Activated CD4-positive, alpha-beta T cell treated with anti-CD3 and anti-CD28 coated beads, Interleukin-2, amount 50 U/mL, for 1 hour (primary cell): ENCODE data around the gene CACNA2D1.

ENCODE experiments used
- DNase-seq: peaks from one replicate; pipeline ENCODE4 v3.0.0-alpha.2; 2020

The CACNA2D1 gene

DNA sequence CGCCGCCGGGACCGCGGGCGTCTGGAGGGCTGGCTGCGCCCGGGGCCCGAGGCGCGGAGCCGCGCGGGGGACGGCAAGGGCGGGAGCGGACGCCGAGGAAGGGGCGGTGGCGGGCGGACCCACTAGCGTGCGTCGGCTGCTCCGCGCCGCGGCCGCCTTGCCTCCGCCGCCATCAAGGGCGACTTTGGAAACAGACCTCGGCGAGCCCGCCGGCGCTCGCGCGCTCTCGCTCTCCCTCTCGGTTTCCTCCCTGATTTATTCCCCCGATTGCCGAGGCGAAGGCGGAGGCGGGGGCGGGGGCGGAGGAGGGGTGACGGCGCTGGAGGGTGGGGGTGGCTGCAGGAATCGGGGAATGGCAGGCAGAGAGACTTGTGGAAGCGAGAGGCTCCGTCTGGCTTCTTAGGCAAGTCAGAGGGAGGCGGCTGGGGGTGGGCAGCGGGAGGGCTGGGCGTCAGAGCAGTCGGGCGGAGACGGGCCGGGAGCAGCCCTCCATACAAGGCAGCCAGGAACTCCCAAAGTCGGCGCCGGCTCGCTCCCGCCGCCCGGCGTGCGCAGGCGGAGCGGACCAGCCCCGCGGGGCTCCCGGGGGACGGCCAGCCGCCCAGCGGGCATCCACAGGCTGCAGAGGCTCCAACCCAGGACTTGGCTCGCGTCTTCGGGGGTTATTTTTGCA, at the start of gene CACNA2D1:
Gene CACNA2D1, minus strand, starts transcription at position 231 of the 673 bp plus-strand sequence.
- DNase-seq = no peak

DNA sequence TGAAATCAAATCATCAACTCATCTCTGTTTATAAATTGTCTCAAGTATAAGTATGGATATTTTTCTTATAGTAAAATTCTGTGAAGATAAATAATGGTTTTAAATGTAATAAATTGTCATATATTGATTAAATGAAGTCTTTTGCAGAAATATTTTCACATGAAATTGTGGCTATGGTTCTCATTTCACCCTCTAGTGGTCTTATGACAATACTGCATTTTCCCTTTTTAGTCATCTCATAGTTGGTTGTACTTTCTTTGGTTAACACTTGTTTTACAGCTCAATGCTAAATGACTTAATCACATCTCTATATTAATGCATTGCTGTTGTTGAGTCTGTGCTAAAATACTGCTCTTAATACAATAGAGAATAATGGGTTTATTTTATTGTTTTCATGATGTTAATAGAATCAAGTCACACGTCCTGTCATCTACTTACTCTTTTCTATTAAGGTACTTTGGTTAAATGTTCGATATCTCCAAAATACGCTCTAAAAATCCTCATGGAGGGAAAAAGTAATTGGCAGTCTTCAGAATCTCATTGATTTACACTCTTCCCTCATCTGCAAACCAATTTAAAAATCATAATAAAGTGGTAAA, 38.0 kb upstream of the CACNA2D1 start:
- DNase-seq = no peak

- no peak for DNase-seq
These were observed 34.3 kb upstream of the CACNA2D1 start for GRCh38 chr7:82477733-82478515.

GRCh38 chr7:82472966-82473365, 29.4 kb upstream of the CACNA2D1 start:
- no peak for DNase-seq

- no peak for DNase-seq
These were observed 27.9 kb upstream of the CACNA2D1 start for GRCh38 chr7:82471351-82472020.

DNA sequence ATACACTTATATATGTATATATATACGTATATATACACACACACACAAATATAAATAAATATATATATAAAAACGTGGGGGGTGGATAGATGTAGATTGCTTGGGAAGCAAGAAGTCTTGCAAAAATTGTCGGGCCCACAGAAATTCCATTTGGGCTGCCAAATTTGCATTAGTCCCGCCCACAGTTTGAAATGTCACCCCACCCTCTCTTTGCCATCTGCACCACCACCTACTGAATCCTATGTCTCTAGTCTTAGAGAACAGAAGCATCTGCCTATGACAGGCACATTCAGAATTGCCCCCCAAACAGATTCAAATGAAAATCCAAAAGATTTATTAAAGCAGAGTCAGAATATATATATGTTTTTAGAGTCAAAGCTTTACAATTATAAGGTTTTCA, 25.6 kb upstream of the CACNA2D1 start:
- no peak for DNase-seq

DNA sequence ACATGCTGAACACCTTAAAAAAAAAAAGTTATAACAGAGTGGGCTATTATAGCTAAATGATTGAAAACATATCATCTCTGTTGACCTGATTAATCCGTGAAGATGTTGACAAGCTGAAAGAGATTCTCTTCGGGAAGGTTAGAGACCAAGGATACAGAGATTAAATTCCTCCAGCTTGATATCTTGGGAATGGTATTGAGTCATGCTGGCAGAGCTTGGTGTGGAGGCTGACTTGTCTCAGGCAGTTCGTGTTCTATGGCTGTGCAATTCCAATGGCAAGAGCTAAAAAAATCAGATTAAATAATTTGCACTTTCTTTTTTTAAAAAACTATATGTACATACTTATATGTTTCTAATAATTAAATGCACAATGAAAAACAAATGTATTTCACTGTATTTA, 24.9 kb upstream of the CACNA2D1 start:
- no peak for DNase-seq

GRCh38 chr7:82467020-82467419, 23.4 kb upstream of the CACNA2D1 start:
- no peak for DNase-seq

DNA sequence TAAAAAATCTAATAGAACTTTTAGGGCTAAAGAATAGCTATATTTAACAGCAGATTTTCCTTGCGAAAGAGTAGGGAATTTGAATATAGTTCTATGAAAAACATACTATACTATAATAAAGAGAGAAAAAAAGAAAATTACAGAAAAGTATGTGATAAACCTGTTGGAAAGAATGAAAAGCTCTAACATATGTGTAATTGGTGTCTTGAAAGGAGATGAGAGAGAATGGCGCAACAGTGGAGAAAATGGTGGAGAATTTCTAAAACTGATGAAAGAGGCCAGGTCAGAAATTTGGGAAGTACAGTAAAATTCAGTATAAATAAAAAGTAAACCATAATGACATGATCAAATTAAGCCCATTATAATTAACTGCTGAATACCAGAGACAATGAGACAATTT, 20.8 kb upstream of the CACNA2D1 start:
- DNase-seq = no peak

- DNase-seq = no peak
These were observed 11.7 kb upstream of the CACNA2D1 start for GRCh38 chr7:82455295-82455694.

GRCh38 chr7:82450759-82451158, 7.2 kb upstream of the CACNA2D1 start:
- no peak for DNase-seq

DNA sequence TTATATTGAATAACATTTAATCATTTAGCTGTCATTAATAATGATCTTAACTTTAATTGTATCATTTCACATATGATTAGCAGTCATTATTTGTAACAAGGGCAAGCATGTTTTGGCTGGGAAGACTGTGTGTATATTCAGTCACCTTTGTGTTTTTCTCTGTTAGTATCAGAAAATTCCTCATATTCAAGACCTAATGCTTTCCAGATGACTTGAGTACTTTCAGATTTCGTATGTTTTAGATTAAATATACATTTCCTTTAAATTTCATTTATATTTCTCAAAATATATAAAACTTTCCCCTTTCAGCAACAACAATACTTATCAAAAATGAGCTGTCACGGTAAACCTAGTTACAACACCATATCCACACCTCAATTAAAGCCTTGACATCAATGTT, 6.3 kb upstream of the CACNA2D1 start:
- DNase-seq = no peak

DNA sequence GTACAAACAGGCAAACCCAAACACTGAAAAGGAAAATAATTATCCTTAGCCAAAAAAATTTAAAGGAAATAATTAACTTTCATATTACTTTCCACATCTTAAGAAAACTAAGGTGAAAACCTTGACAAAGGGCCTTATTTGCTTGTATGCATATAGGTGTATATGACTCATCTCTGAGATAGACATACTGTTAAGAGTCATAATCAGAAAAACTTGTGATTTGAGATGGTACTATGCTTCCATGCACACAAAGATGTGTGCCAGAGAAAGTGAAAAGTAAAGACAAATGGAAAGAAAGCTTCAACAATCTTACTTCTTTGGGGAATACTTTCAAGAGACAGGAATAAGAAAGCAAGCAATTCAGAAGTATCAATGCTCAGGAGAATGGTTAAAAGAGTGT, 3.3 kb upstream of the CACNA2D1 start:
- DNase-seq = no peak

- DNase-seq = no peak
These were observed 1.7 kb upstream of the CACNA2D1 start for GRCh38 chr7:82445271-82445670.

- no peak for DNase-seq
These were observed 788 bp upstream of the CACNA2D1 start for GRCh38 chr7:82444220-82444909.

- DNase-seq = no peak
These were observed 486 bp downstream of the CACNA2D1 start for GRCh38 chr7:82443036-82443546.

- no peak for DNase-seq
These were observed 1.0 kb downstream of the CACNA2D1 start for GRCh38 chr7:82442492-82443035.

DNA sequence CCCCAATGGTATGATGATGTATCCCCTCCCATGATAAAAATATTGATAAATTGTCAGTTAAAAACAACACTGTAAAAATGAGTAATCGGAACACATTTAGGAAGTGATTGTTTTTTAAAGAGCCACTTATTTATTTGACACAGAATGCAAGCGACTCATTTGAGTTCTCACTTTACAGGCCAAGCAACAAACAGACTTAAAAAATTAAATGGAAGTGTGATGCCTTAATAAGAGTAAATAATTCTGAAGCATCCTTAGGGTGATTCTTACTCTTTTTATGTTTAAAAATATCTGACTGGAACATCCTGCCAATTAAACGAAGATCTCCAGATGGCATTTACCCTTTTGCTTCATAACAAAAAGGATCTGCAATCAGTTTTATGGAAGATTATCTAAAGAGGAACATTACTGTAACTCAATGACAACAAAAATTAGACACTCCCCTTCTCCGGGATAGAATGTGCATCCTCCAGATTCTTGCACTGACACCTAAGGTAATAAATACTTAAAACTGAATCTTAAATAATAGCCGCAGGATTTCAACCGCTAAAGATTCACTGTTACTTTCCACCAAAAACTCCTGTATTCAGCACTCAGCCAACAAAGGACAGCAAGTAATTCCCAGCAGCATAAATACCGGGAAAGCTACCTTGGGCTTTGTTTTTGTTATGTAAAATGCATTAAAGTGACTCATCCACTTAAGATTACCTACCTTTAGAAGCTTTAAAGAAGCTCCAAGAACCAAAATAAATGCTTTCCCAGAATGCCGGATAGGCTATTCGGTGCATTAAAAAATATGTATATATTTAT, 1.7 kb downstream of the CACNA2D1 start:
- DNase-seq = no peak

DNA sequence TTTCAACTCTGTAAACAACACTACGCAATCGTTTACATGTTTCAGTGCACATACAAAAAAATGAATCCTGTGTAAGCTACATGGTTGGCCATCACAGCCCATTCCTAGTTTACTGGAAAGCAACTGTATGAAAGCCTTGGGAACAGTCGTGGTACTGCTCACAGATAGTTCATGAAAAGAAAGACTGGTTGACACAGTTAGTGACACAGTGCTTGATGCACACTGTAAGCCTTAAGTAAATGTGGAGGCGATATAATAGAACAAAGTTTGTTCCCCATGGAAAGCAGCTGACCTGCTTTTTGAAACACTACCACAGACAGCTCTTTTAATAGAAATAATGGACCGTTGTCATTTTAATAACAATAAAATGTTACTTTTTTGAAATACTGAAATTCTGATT, 5.1 kb downstream of the CACNA2D1 start:
- no peak for DNase-seq

DNA sequence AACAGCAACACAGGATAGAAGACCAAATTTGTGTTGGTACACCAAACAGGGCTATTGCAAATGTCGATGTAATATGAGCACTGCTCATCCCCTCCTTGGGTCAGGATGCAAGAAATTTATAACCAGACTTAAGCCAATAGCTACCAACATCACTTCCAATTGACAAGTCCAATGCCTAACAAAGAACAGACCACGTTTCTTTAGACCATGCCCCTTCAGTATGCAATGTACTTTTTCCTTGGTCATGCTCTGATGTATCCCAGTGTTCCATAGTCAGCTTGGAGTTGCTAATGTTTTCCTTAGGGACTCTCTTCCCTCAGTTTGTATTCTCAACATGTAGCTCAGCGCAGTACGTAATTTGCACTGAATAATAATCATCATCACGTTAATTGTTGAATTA, 7.8 kb downstream of the CACNA2D1 start:
- no peak for DNase-seq

GRCh38 chr7:82434275-82435022, 9.1 kb downstream of the CACNA2D1 start:
- no peak for DNase-seq
